ENCODE results near the gene COP1.

The COP1 gene

DNA sequence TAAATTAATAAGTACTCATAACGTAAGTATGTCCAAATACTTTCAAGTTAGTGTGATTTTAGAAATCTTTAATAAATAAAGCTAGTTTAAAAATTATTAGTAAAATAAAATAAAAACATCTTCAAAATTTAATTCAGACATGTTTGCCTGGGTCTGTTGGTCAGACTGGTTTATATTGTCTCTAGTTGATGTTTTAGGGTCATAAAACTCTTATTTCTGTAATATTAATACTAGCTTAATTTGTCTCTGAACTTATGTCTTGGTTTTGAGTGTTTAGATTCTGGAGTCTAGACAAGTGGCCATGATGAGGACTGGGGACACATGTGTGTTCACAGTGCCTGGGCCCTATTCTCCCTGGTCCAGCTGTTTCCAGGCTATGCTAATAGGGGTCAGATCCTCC lies 279.1 kb downstream of the COP1 start:
- TF ChIP-seq, protein P1, sequence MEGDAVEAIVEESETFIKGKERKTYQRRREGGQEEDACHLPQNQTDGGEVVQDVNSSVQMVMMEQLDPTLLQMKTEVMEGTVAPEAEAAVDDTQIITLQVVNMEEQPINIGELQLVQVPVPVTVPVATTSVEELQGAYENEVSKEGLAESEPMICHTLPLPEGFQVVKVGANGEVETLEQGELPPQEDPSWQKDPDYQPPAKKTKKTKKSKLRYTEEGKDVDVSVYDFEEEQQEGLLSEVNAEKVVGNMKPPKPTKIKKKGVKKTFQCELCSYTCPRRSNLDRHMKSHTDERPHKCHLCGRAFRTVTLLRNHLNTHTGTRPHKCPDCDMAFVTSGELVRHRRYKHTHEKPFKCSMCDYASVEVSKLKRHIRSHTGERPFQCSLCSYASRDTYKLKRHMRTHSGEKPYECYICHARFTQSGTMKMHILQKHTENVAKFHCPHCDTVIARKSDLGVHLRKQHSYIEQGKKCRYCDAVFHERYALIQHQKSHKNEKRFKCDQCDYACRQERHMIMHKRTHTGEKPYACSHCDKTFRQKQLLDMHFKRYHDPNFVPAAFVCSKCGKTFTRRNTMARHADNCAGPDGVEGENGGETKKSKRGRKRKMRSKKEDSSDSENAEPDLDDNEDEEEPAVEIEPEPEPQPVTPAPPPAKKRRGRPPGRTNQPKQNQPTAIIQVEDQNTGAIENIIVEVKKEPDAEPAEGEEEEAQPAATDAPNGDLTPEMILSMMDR (IDR thresholded peaks at IDR 0.05; ENCODE audit: borderline replicate concordance, extremely low read depth, low read length, poor library complexity, severe bottlenecking): no peak
- TF ChIP-seq EZH2 (IDR thresholded peaks at IDR 0.05; ENCODE audit: borderline replicate concordance, low read depth, low read length, severe bottlenecking): no peak
- Histone ChIP-seq H3K36me3 (ENCODE audit: insufficient read depth, low read length) (peaks cover 2% of the 10 kb centered on the region; the same call in 1 of the 2 replicates), H3K4me3 (ENCODE audit: low read depth in 1 of 2, low read length in 2 of 2) (no peak overlapping the region; a peak in 1 of 4 replicates), H3K4me1 (ENCODE audit: insufficient read depth, low read length) (no peaks in the 10 kb centered on the region), H3K27me3 (ENCODE audit: insufficient read depth, low read length, poor library complexity) (no peaks in the 10 kb centered on the region), H2AFZ (ENCODE audit: low read depth, low read length) (no peak overlapping the region), H3K27ac (ENCODE audit: low read length) (no peak overlapping the region), H3K4me2 (ENCODE audit: insufficient read depth, low read length) (no peak overlapping the region), H4K20me1 (ENCODE audit: insufficient read depth, low read length) (no peaks in the 10 kb centered on the region), H3K9ac (ENCODE audit: low read depth, low read length) (no peak overlapping the region), H3K9me3 (ENCODE audit: insufficient read depth, low read length, severe bottlenecking) (peaks cover 7% of the 10 kb centered on the region), H3K79me2 (ENCODE audit: insufficient read depth, low read length) (no peaks in the 10 kb centered on the region)
- no peak for ATAC-seq (ENCODE audit: insufficient read depth, low read depth)
- no peak for DNase-seq

- DNase-seq: no peak
- H2AFZ ChIP-seq (ENCODE audit: low read depth, low read length): no peak overlapping the region
- no peaks in the 10 kb centered on the region for H3K9me3 ChIP-seq (ENCODE audit: insufficient read depth, low read length, severe bottlenecking)
- H3K27ac ChIP-seq (ENCODE audit: low read length): no peak overlapping the region
- H3K79me2 ChIP-seq (ENCODE audit: insufficient read depth, low read length): no peaks in the 10 kb centered on the region
- H3K9ac ChIP-seq (ENCODE audit: low read depth, low read length): no peak overlapping the region
- no peak for TF ChIP-seq EZH2 (IDR thresholded peaks at IDR 0.05; ENCODE audit: borderline replicate concordance, low read depth, low read length, severe bottlenecking)
- TF ChIP-seq, protein P1 (IDR thresholded peaks at IDR 0.05; ENCODE audit: borderline replicate concordance, extremely low read depth, low read length, poor library complexity, severe bottlenecking): no peak
- no peaks in the 10 kb centered on the region; the same call in 1 of the 2 replicates for H3K36me3 ChIP-seq (ENCODE audit: insufficient read depth, low read length)
- no peaks in the 10 kb centered on the region for H4K20me1 ChIP-seq (ENCODE audit: insufficient read depth, low read length)
- H3K27me3 ChIP-seq (ENCODE audit: insufficient read depth, low read length, poor library complexity): no peaks in the 10 kb centered on the region
- H3K4me3 ChIP-seq (ENCODE audit: low read depth in 1 of 2, low read length in 2 of 2): no peak overlapping the region
- H3K4me1 ChIP-seq (ENCODE audit: insufficient read depth, low read length): no peaks in the 10 kb centered on the region
- ATAC-seq (ENCODE audit: insufficient read depth, low read depth): no peak
- H3K4me2 ChIP-seq (ENCODE audit: insufficient read depth, low read length): no peak overlapping the region
Measured at GRCh38 chr1:175922254-175922881, 284.7 kb downstream of the COP1 start.

DNA sequence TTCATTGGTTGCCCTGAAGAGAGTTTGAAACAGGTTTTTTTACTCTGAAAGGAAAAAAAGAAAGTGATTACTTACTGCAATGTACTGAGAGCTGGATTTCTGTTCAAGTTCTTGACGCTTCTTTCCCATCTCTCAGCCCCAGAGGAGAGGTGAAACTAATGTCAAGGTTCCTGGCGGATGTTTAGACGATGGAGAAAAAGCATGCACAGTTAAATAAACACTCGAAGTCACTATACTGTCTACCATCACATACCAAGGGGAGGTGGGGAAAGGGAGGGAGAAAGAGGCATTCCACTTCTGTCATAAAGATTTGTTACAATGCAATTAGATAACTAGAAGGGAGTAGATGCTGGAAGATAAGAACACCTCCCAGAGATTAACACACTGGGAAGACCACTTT lies 286.7 kb downstream of the COP1 start:
- H2AFZ ChIP-seq (ENCODE audit: low read depth, low read length): no peak overlapping the region
- H4K20me1 ChIP-seq (ENCODE audit: insufficient read depth, low read length): no peaks in the 10 kb centered on the region
- no peaks in the 10 kb centered on the region for H3K9me3 ChIP-seq (ENCODE audit: insufficient read depth, low read length, severe bottlenecking)
- no peak overlapping the region for H3K4me2 ChIP-seq (ENCODE audit: insufficient read depth, low read length)
- H3K27ac ChIP-seq (ENCODE audit: low read length): no peak overlapping the region
- H3K9ac ChIP-seq (ENCODE audit: low read depth, low read length): no peak overlapping the region
- H3K79me2 ChIP-seq (ENCODE audit: insufficient read depth, low read length): no peaks in the 10 kb centered on the region
- H3K4me1 ChIP-seq (ENCODE audit: insufficient read depth, low read length): no peaks in the 10 kb centered on the region
- no peaks in the 10 kb centered on the region for H3K27me3 ChIP-seq (ENCODE audit: insufficient read depth, low read length, poor library complexity)
- ATAC-seq (ENCODE audit: insufficient read depth, low read depth) (no peak), DNase-seq (no peak)
- no peaks in the 10 kb centered on the region; the same call in 1 of the 2 replicates for H3K36me3 ChIP-seq (ENCODE audit: insufficient read depth, low read length)
- TF ChIP-seq EZH2 (IDR thresholded peaks at IDR 0.05; ENCODE audit: borderline replicate concordance, low read depth, low read length, severe bottlenecking): no peak
- TF ChIP-seq, protein P1 (IDR thresholded peaks at IDR 0.05; ENCODE audit: borderline replicate concordance, extremely low read depth, low read length, poor library complexity, severe bottlenecking): no peak
- no peak overlapping the region for H3K4me3 ChIP-seq (ENCODE audit: low read depth in 1 of 2, low read length in 2 of 2)
